Measurements from ENCODE around the gene UQCRC1. TPM values are rescaled to one million over a fixed set of nuclear protein-coding genes. Genes with fewer than 3 reads are reported as not detected.

The UQCRC1 gene
- total and polyA plus RNA-seq, 2 donors from 2014 or later, result 207 to 584 TPM

DNA sequence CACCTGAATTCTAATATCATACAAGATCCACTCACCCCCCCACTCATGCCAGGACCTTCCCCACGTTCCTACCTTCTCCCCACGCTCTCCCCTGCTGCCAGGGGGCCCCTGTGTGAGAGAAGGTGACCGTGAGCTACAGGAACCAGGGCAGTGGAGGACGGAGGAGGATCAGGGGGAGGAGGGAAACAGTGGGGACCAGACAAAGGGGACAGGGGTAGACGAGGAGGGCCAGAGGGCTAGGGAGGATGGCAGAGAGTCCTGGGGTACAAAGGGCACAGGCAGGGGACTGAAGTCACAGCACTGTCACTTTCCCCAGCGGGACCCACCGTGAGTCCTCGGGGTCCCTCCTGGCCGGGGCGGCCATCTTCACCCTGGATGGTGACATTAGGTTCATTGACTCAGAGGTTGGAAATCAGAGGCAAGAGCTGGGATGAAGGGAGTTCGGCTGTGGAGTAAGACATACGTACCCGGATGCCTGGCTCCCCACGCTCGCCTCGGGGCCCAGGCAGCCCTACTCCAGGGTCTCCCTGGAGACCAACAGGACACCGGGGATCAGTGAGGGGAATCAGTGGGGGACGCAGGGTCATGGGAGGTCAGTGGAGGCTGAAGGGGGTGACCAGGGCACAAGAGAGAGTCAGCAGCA, 39.5 kb downstream of the UQCRC1 start:
- intact Hi-C loops (cut with DNase I), result no loop called here
- DNase-seq, result no peak
- no peak for FAIRE-seq
- no peaks in the 10 kb centered on the region for H3K9me3 ChIP-seq (ENCODE audit: control insufficient read depth in 2 of 3, insufficient read depth in 1 of 3, low read length in 3 of 3)
- no peaks in the 10 kb centered on the region for H3K4me1 ChIP-seq (ENCODE audit: control insufficient read depth in 2 of 3, insufficient read depth in 2 of 3, low read depth in 1 of 3, low read length in 3 of 3)
- H3K9ac ChIP-seq (ENCODE audit: low read length in 3 of 3), result no peak overlapping the region
- no peaks in the 10 kb centered on the region for H3K36me3 ChIP-seq (ENCODE audit: control insufficient read depth in 2 of 3, insufficient read depth in 3 of 3, low read length in 3 of 3)
- no peaks in the 10 kb centered on the region for H3K27me3 ChIP-seq (ENCODE audit: control insufficient read depth, insufficient read depth, low read length)
- TF ChIP-seq, protein P1, sequence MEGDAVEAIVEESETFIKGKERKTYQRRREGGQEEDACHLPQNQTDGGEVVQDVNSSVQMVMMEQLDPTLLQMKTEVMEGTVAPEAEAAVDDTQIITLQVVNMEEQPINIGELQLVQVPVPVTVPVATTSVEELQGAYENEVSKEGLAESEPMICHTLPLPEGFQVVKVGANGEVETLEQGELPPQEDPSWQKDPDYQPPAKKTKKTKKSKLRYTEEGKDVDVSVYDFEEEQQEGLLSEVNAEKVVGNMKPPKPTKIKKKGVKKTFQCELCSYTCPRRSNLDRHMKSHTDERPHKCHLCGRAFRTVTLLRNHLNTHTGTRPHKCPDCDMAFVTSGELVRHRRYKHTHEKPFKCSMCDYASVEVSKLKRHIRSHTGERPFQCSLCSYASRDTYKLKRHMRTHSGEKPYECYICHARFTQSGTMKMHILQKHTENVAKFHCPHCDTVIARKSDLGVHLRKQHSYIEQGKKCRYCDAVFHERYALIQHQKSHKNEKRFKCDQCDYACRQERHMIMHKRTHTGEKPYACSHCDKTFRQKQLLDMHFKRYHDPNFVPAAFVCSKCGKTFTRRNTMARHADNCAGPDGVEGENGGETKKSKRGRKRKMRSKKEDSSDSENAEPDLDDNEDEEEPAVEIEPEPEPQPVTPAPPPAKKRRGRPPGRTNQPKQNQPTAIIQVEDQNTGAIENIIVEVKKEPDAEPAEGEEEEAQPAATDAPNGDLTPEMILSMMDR (IDR thresholded peaks at IDR 0.05; ENCODE audit: borderline replicate concordance, extremely low read depth, insufficient read depth), result no peak
- H3K4me3 ChIP-seq (ENCODE audit: low read length in 3 of 3), result no peak overlapping the region
- H3K27ac ChIP-seq (ENCODE audit: low read depth in 2 of 2, low read length in 2 of 2), result no peak overlapping the region

DNA sequence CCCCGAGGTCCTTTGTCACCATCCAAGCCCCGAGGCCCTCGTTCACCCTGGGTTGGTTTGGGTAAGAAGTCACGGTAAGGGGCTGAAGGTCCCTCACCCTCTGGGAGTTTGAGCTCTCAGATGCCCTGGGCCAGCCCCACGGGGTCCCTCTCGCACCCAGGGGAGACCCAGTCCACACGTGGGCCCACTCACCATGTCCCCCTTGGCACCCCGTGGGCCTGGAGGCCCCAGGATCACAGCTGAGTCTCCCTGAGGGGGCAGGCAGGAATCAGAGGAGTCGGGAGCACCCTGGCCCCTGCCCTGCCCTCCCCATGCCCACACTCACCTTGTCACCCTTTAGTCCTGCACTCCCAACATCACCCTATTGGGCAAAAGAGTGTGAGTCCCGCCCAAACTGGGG, 40.0 kb downstream of the UQCRC1 start:
- Histone ChIP-seq H3K4me1 (ENCODE audit: control insufficient read depth in 2 of 3, insufficient read depth in 2 of 3, low read depth in 1 of 3, low read length in 3 of 3) (no peaks in the 10 kb centered on the region), H3K4me3 (ENCODE audit: low read length in 3 of 3) (no peak overlapping the region), H3K9me3 (ENCODE audit: control insufficient read depth in 2 of 3, insufficient read depth in 1 of 3, low read length in 3 of 3) (no peaks in the 10 kb centered on the region), H3K36me3 (ENCODE audit: control insufficient read depth in 2 of 3, insufficient read depth in 3 of 3, low read length in 3 of 3) (no peaks in the 10 kb centered on the region), H3K9ac (ENCODE audit: low read length in 3 of 3) (no peak overlapping the region), H3K27me3 (ENCODE audit: control insufficient read depth, insufficient read depth, low read length) (no peaks in the 10 kb centered on the region), H3K27ac (ENCODE audit: low read depth in 2 of 2, low read length in 2 of 2) (no peak overlapping the region)
- intact Hi-C loops (cut with DNase I), result no loop called here
- TF ChIP-seq, protein P1 (IDR thresholded peaks at IDR 0.05; ENCODE audit: borderline replicate concordance, extremely low read depth, insufficient read depth), result no peak
- FAIRE-seq (no peak), DNase-seq (no peak)

GRCh38 chr3:48568476-48568875, 41.0 kb downstream of the UQCRC1 start:
- TF ChIP-seq, protein P1 (IDR thresholded peaks at IDR 0.05; ENCODE audit: borderline replicate concordance, extremely low read depth, insufficient read depth), result no peak
- no peak overlapping the region for H3K27ac ChIP-seq (ENCODE audit: low read depth in 2 of 2, low read length in 2 of 2)
- H3K9me3 ChIP-seq (ENCODE audit: control insufficient read depth in 2 of 3, insufficient read depth in 1 of 3, low read length in 3 of 3), result no peaks in the 10 kb centered on the region
- no peaks in the 10 kb centered on the region for H3K27me3 ChIP-seq (ENCODE audit: control insufficient read depth, insufficient read depth, low read length)
- intact Hi-C loops (cut with DNase I), result no loop called here
- no peaks in the 10 kb centered on the region for H3K4me1 ChIP-seq (ENCODE audit: control insufficient read depth in 2 of 3, insufficient read depth in 2 of 3, low read depth in 1 of 3, low read length in 3 of 3)
- no peak for DNase-seq
- H3K4me3 ChIP-seq (ENCODE audit: low read length in 3 of 3), result no peak overlapping the region
- no peak overlapping the region for H3K9ac ChIP-seq (ENCODE audit: low read length in 3 of 3)
- no peak for FAIRE-seq
- no peaks in the 10 kb centered on the region for H3K36me3 ChIP-seq (ENCODE audit: control insufficient read depth in 2 of 3, insufficient read depth in 3 of 3, low read length in 3 of 3)

DNA sequence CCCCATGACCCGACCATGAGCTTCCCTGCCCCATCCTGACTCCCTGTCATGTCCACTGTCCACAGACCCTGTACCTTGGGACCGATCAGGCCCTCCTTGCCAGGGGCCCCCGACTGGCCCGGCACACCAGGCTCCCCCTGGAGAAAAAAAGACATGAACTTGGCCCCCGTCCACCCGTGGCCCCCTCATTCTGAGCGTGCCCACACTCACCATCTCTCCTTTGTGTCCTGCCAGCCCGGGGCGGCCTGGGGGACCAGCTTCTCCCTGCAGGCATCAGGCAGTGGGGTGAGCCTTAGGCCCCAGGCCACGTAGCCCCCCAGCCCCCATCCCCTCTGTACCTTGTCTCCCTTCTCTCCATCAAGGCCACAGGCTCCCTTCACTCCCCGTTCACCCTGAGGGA, 41.9 kb downstream of the UQCRC1 start:
- no peaks in the 10 kb centered on the region for H3K4me1 ChIP-seq (ENCODE audit: control insufficient read depth in 2 of 3, insufficient read depth in 2 of 3, low read depth in 1 of 3, low read length in 3 of 3)
- no peak overlapping the region for H3K4me3 ChIP-seq (ENCODE audit: low read length in 3 of 3)
- H3K36me3 ChIP-seq (ENCODE audit: control insufficient read depth in 2 of 3, insufficient read depth in 3 of 3, low read length in 3 of 3), result no peaks in the 10 kb centered on the region
- FAIRE-seq (no peak), DNase-seq (no peak)
- no peak overlapping the region for H3K27ac ChIP-seq (ENCODE audit: low read depth in 2 of 2, low read length in 2 of 2)
- no peak overlapping the region for H3K9ac ChIP-seq (ENCODE audit: low read length in 3 of 3)
- TF ChIP-seq, protein P1 (IDR thresholded peaks at IDR 0.05; ENCODE audit: borderline replicate concordance, extremely low read depth, insufficient read depth), result no peak
- H3K27me3 ChIP-seq (ENCODE audit: control insufficient read depth, insufficient read depth, low read length), result no peaks in the 10 kb centered on the region
- H3K9me3 ChIP-seq (ENCODE audit: control insufficient read depth in 2 of 3, insufficient read depth in 1 of 3, low read length in 3 of 3), result no peaks in the 10 kb centered on the region
- intact Hi-C loops (cut with DNase I), result no loop called here

Data from kidney (tissue), 14 donors.